Fibroblast of peridontal ligament (primary cell): ENCODE data around the gene PAPPA2.

Experiments used
- DNase-seq: peaks from one replicate; pipeline ENCODE4 v3.0.0-alpha.2; 2010; ENCODE audit errors: extremely low read depth

The PAPPA2 gene

GRCh38 chr1:176854758-176855745 lies 392.1 kb downstream of the PAPPA2 start:
- no peak for DNase-seq

GRCh38 chr1:176857632-176858031 lies 394.7 kb downstream of the PAPPA2 start:
- no peak for DNase-seq

- no peak for DNase-seq
Measured at GRCh38 chr1:176858433-176858916, 395.5 kb downstream of the PAPPA2 start.

GRCh38 chr1:176863613-176864012 lies 400.6 kb downstream of the PAPPA2 start:
- DNase-seq = no peak

GRCh38 chr1:176864211-176864610 lies 401.2 kb downstream of the PAPPA2 start:
- DNase-seq = no peak

- DNase-seq = no peak
Measured at GRCh38 chr1:176866011-176866714, 403.2 kb downstream of the PAPPA2 start.

GRCh38 chr1:176869577-176869976 lies 406.6 kb downstream of the PAPPA2 start:
- no peak for DNase-seq

GRCh38 chr1:176876966-176877515 lies 414.1 kb downstream of the PAPPA2 start:
- DNase-seq = no peak

GRCh38 chr1:176877557-176877956 lies 414.6 kb downstream of the PAPPA2 start:
- DNase-seq = no peak

- DNase-seq = no peak
Measured at GRCh38 chr1:176878750-176879536, 416.0 kb downstream of the PAPPA2 start.

- no peak for DNase-seq
Measured at GRCh38 chr1:176879784-176880620, 417.0 kb downstream of the PAPPA2 start.

GRCh38 chr1:176880955-176881595 lies 418.1 kb downstream of the PAPPA2 start:
- peak; percentile 61 for DNase-seq

GRCh38 chr1:176884286-176884685 lies 421.3 kb downstream of the PAPPA2 start:
- DNase-seq = no peak

- DNase-seq = no peak
Measured at GRCh38 chr1:176884911-176885310, 421.9 kb downstream of the PAPPA2 start.

GRCh38 chr1:176885341-176885740 lies 422.4 kb downstream of the PAPPA2 start:
- DNase-seq = no peak

- peak; percentile 2 for DNase-seq
Measured at GRCh38 chr1:176885751-176886150, 422.8 kb downstream of the PAPPA2 start.

GRCh38 chr1:176888471-176889032 lies 425.6 kb downstream of the PAPPA2 start:
- DNase-seq = no peak

- no peak for DNase-seq
Measured at GRCh38 chr1:176893625-176894352, 430.8 kb downstream of the PAPPA2 start.

GRCh38 chr1:176894450-176894849 lies 431.5 kb downstream of the PAPPA2 start:
- no peak for DNase-seq
